Suppressor macrophage treated with lipopolysaccharide for 4 hours (primary cell): ENCODE data around the gene MEGF10.

Source experiments
- DNase-seq: peaks from one replicate; pipeline ENCODE4 v3.0.0-alpha.2; 2020

MEGF10 gene

GRCh38 chr5:127330116-127330515 is 39.5 kb downstream of the MEGF10 start:
- no peak for DNase-seq

- DNase-seq = no peak
Measured at GRCh38 chr5:127331890-127332649, 41.5 kb downstream of the MEGF10 start.

DNA sequence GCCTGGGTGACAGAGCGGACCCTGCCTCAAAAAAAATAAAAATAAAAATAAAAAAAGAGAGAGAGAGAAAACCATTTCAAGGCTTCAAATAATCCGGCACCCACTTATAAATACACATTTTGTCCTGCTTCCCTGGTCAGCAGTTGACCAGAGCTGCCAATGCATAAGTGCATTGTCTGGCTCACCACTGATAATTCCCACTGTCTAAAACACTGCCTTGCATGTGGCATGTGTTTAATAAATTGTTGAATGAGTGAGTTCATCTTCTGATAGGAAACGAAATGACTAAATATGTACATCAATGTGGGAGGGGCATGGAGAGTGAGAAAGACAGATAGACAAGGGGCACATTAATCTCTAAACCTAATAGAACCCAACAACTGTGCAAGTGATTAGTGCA is 42.9 kb downstream of the MEGF10 start:
- no peak for DNase-seq

DNA sequence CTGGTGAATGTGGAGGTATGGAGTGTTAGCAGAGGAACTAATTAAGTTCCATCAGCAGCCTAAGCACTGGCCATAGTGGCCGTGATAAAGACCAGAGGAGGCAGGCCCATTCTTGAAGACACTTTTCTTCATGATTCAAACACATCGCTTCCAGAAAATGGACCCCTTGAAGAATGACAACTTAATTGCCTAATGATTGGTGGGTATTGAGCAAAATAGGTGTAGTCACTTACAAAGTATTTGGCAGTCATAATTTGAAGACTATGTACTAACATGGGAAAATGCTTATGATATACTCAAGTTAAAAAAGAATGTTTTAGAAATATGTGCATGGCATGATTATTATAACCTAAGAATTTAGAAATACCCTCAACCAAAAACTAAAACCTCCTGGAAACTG is 44.8 kb downstream of the MEGF10 start:
- DNase-seq = no peak

- DNase-seq = no peak
Measured at GRCh38 chr5:127337876-127338275, 47.3 kb downstream of the MEGF10 start.

DNA sequence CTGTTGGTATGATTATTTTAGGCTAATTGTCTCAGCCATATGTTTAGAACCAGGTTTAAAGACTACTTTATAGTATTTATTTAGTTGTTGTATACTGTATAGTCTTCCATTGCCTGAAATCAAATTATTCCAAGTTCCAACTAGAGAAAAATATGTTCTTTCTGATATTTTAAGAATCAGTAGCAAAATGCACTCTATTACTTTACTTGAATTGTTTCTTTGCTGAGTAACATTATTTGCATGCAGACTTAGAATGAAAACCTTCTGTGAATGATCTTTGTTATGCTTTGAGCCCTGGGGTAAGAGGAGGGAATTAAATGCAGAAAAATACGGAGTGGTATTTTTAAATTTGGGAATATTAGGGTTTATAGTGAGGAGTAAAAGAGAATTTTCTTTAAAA is 47.9 kb downstream of the MEGF10 start:
- no peak for DNase-seq

DNA sequence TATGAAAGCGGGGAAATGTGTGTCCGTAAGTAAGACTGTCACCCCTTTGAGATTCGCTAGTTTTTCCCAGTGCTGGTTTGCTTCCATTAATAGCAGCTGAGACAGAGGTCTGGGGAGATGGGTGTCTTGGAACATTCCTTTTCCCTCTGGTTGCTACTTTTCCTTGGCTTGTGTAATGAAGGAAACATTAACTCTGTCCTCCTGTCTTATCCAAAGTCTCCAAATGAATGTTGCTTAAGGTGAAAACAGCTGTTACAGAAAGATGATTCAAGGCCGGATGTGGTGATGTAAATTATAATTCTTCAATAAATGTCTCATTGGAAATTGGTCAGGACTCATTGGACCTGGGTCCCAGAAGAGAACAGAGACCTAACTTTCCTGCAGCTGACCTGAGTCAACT is 50.0 kb downstream of the MEGF10 start:
- DNase-seq = no peak

DNA sequence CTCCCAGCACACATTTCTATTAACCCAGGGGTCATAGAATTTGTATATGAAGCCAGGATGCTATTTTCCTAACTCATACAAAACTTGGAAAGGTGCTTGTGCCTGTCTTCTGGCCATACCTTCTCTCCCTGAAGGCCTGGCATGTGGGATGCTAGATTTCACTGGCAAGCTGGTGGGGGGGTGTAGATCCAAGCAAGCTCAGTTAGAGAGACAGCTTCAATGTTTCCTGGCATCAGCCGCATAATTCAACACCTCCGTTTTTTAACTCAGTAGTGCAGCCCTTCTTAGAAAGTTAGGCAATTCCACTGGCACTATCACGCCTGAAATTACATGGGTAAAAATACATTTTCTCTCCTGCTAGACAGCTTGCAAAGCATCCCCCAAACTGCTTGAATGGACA is 51.8 kb downstream of the MEGF10 start:
- no peak for DNase-seq

DNA sequence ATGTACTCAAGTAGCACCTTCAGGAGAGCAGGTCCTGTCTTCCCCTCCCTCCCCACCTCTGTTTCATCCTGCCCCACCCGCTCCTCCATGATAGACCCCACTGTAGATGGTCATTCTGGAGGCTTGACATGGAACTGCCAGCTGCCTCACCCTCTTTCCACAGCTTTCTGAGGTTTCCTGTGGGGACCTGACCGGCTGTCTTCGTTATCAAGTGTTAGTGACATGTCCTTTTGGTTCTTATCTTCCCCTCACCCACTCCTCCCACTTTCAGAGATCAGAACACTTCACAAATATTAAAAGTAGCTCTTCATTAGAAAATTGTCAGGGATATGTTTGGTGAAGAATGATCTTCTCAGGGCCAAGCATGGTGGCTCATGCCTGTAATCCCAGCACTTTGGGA is 52.7 kb downstream of the MEGF10 start:
- no peak for DNase-seq

DNA sequence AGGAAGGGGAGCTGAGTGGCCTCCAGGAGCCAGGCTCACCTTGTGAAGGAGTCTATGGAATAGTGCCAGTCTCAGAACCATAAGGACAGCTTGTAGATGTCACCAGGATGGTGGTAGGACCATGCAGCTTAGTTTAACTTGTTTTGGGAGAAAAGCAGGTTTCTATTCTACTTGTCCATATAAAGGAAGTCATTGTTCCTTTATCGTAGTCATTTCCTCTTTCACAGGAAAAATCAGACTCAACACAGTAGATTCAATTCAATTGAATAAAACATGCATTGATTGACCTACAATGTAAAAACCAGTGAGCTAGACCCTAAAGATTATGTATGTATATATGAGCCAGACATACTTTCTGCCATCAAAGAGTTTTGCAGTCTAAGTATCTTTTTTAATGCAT is 53.3 kb downstream of the MEGF10 start:
- DNase-seq = no peak

GRCh38 chr5:127344931-127345330 is 54.3 kb downstream of the MEGF10 start:
- no peak for DNase-seq

DNA sequence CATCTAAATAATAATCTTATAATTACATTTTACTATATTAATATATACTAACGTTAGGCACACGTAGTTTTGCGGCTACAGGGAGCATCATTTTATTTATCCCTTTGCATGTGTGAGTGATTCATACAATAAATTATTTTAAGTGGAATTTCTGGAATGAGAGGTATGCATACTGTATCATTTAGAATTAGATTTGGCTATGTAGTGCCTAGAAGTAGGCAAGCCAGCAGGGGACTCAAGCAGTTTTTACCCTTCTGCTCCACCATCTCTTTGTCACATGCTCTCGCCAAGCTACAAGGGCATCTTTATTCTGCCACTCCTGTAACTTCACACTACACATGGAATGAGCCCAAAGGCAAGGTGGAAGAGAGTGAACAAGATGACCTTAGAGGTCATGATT is 60.8 kb downstream of the MEGF10 start:
- no peak for DNase-seq

DNA sequence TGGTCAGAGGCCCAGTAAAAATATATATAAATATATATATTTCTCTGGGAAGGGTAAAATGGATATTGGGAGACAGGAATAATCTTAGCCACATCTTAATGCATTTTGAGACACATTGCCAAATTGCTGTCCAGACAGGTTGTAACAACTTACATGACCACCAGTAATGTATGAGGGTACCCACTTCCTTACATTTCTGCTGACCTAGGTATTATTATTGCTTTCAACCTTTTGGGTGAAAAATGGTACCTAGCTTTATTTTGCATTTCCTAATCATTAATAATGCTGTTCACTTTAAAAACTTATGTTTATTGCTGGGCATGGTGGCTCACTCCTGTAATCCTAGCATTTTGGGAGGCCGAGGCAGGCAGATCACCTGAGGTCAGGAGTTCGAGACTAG is 61.5 kb downstream of the MEGF10 start:
- DNase-seq = no peak

DNA sequence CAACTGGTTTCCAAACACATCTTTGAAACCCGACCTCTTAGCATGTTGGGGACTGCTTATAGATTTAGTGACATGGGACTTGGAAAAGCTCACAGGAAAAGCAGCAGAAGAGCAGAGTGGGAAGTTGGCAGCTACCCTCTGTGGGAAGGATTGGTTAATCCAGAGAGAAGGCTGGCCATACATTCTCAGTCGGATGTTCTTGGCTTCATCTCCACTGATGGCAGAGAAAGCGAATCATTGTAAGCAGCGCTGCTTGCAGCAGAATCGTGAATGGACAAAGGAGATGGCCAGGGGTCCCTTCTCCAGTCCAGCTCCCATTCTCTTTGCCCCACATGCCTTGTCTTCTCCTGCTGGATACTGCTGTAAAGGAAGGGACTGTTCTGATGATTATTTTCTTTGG is 62.7 kb downstream of the MEGF10 start:
- no peak for DNase-seq

- DNase-seq = no peak
Measured at GRCh38 chr5:127353796-127354195, 63.2 kb downstream of the MEGF10 start.

- DNase-seq = no peak
Measured at GRCh38 chr5:127355337-127355736, 64.7 kb downstream of the MEGF10 start.

GRCh38 chr5:127358284-127358683 is 67.7 kb downstream of the MEGF10 start:
- peak; percentile 33 for DNase-seq

- DNase-seq = peak; percentile 24
Measured at GRCh38 chr5:127358740-127359139, 68.1 kb downstream of the MEGF10 start.

DNA sequence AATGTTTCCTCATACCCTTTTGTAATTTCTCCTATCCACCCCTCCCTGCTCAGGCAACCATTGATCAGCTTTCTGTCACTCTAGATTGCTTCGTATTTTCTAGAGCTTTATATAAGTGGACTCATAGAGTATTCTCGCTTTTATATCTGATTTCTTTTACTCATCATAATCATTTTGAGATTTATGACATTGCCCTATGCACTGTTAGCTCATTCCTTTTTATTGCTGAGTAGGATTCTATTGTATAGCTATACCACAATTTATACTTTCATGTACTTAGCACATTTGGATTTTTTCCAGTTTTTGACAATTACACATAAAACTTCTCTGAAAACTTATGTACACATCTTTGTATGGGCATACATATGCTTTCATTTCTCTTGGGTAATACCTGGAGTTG is 68.9 kb downstream of the MEGF10 start:
- DNase-seq = no peak

DNA sequence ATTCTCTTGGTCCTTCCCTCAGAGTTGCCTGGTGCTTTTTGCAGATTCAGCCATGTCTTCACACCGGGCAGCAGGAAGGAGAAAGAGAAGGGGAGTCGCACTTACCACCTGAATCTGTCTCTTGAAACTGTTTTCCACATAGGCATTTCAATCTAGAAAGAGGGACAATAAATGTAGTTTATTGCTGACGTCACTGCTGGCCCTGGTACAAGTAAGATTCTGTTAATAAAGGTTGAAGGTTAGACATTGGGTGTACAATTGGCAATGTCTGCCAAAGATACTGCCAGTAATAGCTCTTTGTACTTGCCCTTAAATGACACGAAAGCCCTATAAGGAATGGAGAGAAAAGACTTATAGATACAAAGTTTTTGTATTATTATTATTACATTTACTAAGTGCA is 72.8 kb downstream of the MEGF10 start:
- no peak for DNase-seq

GRCh38 chr5:127367029-127367428 is 76.4 kb downstream of the MEGF10 start:
- DNase-seq = no peak

DNA sequence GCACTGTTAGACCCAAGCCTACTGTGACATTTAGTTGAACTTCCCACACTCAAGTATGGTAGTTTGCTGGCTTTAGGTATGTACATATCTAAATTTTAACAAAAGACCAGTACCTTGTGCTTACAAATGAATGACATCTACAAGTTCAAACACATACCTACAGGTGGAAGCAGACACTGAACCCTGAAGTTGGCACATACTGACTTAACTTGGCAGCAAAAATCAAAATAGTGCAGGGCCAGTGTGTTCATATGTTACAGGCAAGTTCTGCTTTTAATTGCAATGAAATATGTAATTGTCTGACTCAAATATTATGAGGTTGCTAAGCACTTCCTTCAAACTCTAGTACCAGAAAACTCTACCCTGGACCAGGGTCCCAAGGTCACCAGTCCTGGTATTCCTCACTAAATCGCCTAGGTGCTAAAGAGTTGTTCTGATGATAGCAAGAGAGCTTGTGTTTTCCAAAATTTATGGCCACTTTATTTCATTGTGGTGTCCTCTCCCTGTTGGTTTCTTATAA is 77.4 kb downstream of the MEGF10 start:
- DNase-seq = no peak

GRCh38 chr5:127369796-127370195 is 79.2 kb downstream of the MEGF10 start:
- DNase-seq = no peak

DNA sequence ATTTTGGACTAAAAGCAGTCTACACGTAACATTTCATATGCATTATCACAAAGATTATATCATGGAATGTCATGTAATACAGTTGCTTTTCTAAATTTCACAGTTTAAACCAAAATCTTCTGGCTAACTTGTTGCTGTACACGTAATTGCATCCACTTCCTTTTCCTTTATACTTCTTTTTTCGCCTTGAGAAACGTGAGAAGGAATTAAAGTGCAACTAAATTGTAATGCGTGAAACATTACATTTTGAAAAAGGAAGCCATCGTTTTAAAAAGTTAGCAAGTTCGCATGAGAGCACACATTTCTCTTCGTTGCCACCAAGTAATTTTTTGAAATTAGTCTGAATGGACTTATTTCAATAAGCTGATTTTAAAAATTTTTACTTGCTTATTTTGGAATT is 80.0 kb downstream of the MEGF10 start:
- no peak for DNase-seq

GRCh38 chr5:127373858-127374491 is 83.4 kb downstream of the MEGF10 start:
- DNase-seq = peak; percentile 15
